IgD-negative memory B cell (primary cell): ENCODE measurements around the gene ADAP2. TPM values are rescaled to one million over a fixed set of nuclear protein-coding genes. Genes with fewer than 3 reads are reported as not detected.
"Not testable (repeated sequence)": the region's sequence is repeated elsewhere in the genome, so short reads cannot be mapped to it uniquely, and the experiment has no call there.

ENCODE experiments used
- H3K27ac Mint-ChIP-seq, 3 donors: one replicate each; pipeline ENCODE4 v1.8.0; 2020 to 2022; ENCODE audit warnings: mild to moderate bottlenecking in 3 of 3, mixed read lengths in 3 of 3, moderate library complexity in 1 of 3
- H3K27me3 Mint-ChIP-seq: one replicate; pipeline ENCODE4 v1.8.0; 2021; ENCODE audit warnings: mixed read lengths
- H3K36me3 Mint-ChIP-seq: one replicate; pipeline ENCODE4 v1.8.0; 2020; ENCODE audit warnings: mild to moderate bottlenecking, mixed read lengths
- H3K4me1 Mint-ChIP-seq, 3 donors: one replicate each; pipeline ENCODE4 v1.8.0; 2020 to 2022; ENCODE audit warnings: mixed read lengths in 3 of 3, mild to moderate bottlenecking in 1 of 3
- H3K4me3 Mint-ChIP-seq, 4 donors: one replicate each; pipeline ENCODE4 v1.8.0; 2020 to 2022; ENCODE audit warnings: mild to moderate bottlenecking in 4 of 4, mixed read lengths in 4 of 4, moderate library complexity in 3 of 4
- H3K9me3 Mint-ChIP-seq, 3 donors: one replicate each; pipeline ENCODE4 v1.8.0; 2020 to 2021; ENCODE audit warnings: mixed read lengths in 3 of 3, mild to moderate bottlenecking in 1 of 3
- polyA plus RNA-seq: library from polyadenylated mRNA; unstranded; fragments of 300-500 nt; fragmentation: Illumina TruSeq; gene quantifications from one replicate; pipeline ENCODE4 v1.2.3, GENCODE V29; 2021

ADAP2 gene
- polyA plus RNA-seq, 1 donor from 2014 or later = 5.0 TPM

- H3K4me1 Mint-ChIP-seq = peaks cover 13 to 16% (median 14%) of the 10 kb centered on the region in 3 donors
- H3K9me3 Mint-ChIP-seq = no peaks in the 10 kb centered on the region
- peak overlapping the region in 1 of 3 donors; percentile 29 for H3K27ac Mint-ChIP-seq
- H3K36me3 Mint-ChIP-seq = peaks cover 2% of the 10 kb centered on the region
- H3K27me3 Mint-ChIP-seq = no peaks in the 10 kb centered on the region
- H3K4me3 Mint-ChIP-seq = peak overlapping the region; percentile 68 to 95 (median 92)
Measured at GRCh38 chr17:30922235-30923030, 688 bp downstream of the ADAP2 start.

- Mint-ChIP-seq H3K36me3 (peaks cover 2% of the 10 kb centered on the region), H3K4me3 (peak overlapping the region in 2 of 4 donors; percentile 28 to 68), H3K9me3 (no peaks in the 10 kb centered on the region), H3K4me1 (peaks cover 13 to 16% (median 14%) of the 10 kb centered on the region in 3 donors), H3K27ac (no peak overlapping the region), H3K27me3 (no peaks in the 10 kb centered on the region)
Measured at GRCh38 chr17:30924341-30924740, 2.6 kb downstream of the ADAP2 start.

- Mint-ChIP-seq H3K27ac (no peak overlapping the region), H3K9me3 (no peaks in the 10 kb centered on the region), H3K36me3 (peaks cover 2% of the 10 kb centered on the region), H3K4me3 (peak overlapping the region in 1 of 4 donors; percentile 56), H3K27me3 (no peaks in the 10 kb centered on the region), H3K4me1 (peaks cover 7 to 10% (median 7%) of the 10 kb centered on the region in 3 donors)
Measured at GRCh38 chr17:30926516-30926915, 4.8 kb downstream of the ADAP2 start.

GRCh38 chr17:30927756-30928155 lies 6.0 kb downstream of the ADAP2 start:
- H3K27ac Mint-ChIP-seq = no peak overlapping the region

GRCh38 chr17:30928584-30928983 lies 6.8 kb downstream of the ADAP2 start:
- no peak overlapping the region for H3K4me3 Mint-ChIP-seq
- H3K27me3 Mint-ChIP-seq = no peaks in the 10 kb centered on the region
- H3K36me3 Mint-ChIP-seq = peaks cover 2% of the 10 kb centered on the region
- no peaks in the 10 kb centered on the region for H3K9me3 Mint-ChIP-seq
- H3K27ac Mint-ChIP-seq = no peak overlapping the region
- peaks cover 0 to 7% (median 3%) of the 10 kb centered on the region in 3 donors for H3K4me1 Mint-ChIP-seq

More at GRCh38 chr17:30927756-30928155, 6.0 kb downstream of the ADAP2 start:
- Mint-ChIP-seq H3K4me1 (peaks cover 2 to 7% (median 5%) of the 10 kb centered on the region in 3 donors), H3K36me3 (peaks cover 2% of the 10 kb centered on the region), H3K4me3 (no peak overlapping the region), H3K9me3 (no peaks in the 10 kb centered on the region), H3K27me3 (no peaks in the 10 kb centered on the region)

- Mint-ChIP-seq H3K36me3 (peaks cover 2% of the 10 kb centered on the region), H3K4me1 (peaks cover 0 to 7% (median 3%) of the 10 kb centered on the region in 3 donors), H3K9me3 (no peaks in the 10 kb centered on the region), H3K27ac (no peak overlapping the region), H3K27me3 (no peaks in the 10 kb centered on the region), H3K4me3 (no peak overlapping the region)
Measured at GRCh38 chr17:30929081-30929633, 7.4 kb downstream of the ADAP2 start.

GRCh38 chr17:30929861-30930260 lies 8.1 kb downstream of the ADAP2 start:
- not testable (repeated sequence) for H3K4me1 Mint-ChIP-seq, H3K27me3 Mint-ChIP-seq, H3K4me3 Mint-ChIP-seq, H3K36me3 Mint-ChIP-seq, H3K27ac Mint-ChIP-seq, H3K9me3 Mint-ChIP-seq

GRCh38 chr17:30930495-30930894 lies 8.8 kb downstream of the ADAP2 start:
- Mint-ChIP-seq H3K4me1 (peaks cover 0 to 7% (median 3%) of the 10 kb centered on the region in 3 donors), H3K36me3 (peaks cover 2% of the 10 kb centered on the region), H3K9me3 (no peaks in the 10 kb centered on the region), H3K4me3 (no peak overlapping the region), H3K27ac (peak overlapping the region in 1 of 3 donors; percentile 19), H3K27me3 (no peaks in the 10 kb centered on the region)

GRCh38 chr17:30931582-30931981 lies 9.8 kb downstream of the ADAP2 start:
- H3K4me1 Mint-ChIP-seq, H3K4me3 Mint-ChIP-seq, H3K27me3 Mint-ChIP-seq, H3K36me3 Mint-ChIP-seq, H3K9me3 Mint-ChIP-seq: not testable (repeated sequence)
- peak overlapping the region in 1 of 3 donors; percentile 31 for H3K27ac Mint-ChIP-seq

GRCh38 chr17:30933966-30934365 lies 12.2 kb downstream of the ADAP2 start:
- no peaks in the 10 kb centered on the region for H3K27me3 Mint-ChIP-seq
- no peak overlapping the region for H3K4me3 Mint-ChIP-seq
- H3K9me3 Mint-ChIP-seq = no peaks in the 10 kb centered on the region
- H3K36me3 Mint-ChIP-seq = peaks cover 6% of the 10 kb centered on the region
- peaks cover 0 to 5% (median 4%) of the 10 kb centered on the region in 3 donors for H3K4me1 Mint-ChIP-seq
- H3K27ac Mint-ChIP-seq = no peak overlapping the region

- Mint-ChIP-seq H3K36me3 (peaks cover 12% of the 10 kb centered on the region), H3K27me3 (no peaks in the 10 kb centered on the region), H3K4me1 (peaks cover 3 to 22% (median 11%) of the 10 kb centered on the region in 3 donors), H3K4me3 (peak overlapping the region; percentile 67 to 91 (median 85)), H3K27ac (peak overlapping the region; percentile 94 to 98 (median 94)), H3K9me3 (no peaks in the 10 kb centered on the region)
Measured at GRCh38 chr17:30939051-30939689, 17.4 kb downstream of the ADAP2 start.

GRCh38 chr17:30942308-30943079 lies 20.7 kb downstream of the ADAP2 start:
- no peaks in the 10 kb centered on the region for H3K27me3 Mint-ChIP-seq
- peaks cover 3 to 22% (median 11%) of the 10 kb centered on the region in 3 donors for H3K4me1 Mint-ChIP-seq
- no peaks in the 10 kb centered on the region for H3K9me3 Mint-ChIP-seq
- H3K27ac Mint-ChIP-seq = no peak overlapping the region
- no peak overlapping the region for H3K4me3 Mint-ChIP-seq
- H3K36me3 Mint-ChIP-seq = peaks cover 6% of the 10 kb centered on the region

- H3K4me3 Mint-ChIP-seq = no peak overlapping the region
- no peak overlapping the region for H3K27ac Mint-ChIP-seq
Measured at GRCh38 chr17:30947796-30948195, 26.1 kb downstream of the ADAP2 start.

GRCh38 chr17:30950189-30950588 lies 28.4 kb downstream of the ADAP2 start:
- Mint-ChIP-seq H3K9me3 (no peaks in the 10 kb centered on the region), H3K27me3 (no peaks in the 10 kb centered on the region), H3K27ac (no peak overlapping the region), H3K36me3 (no peaks in the 10 kb centered on the region), H3K4me1 (peaks cover 24 to 30% (median 25%) of the 10 kb centered on the region in 3 donors), H3K4me3 (no peak overlapping the region)

More at GRCh38 chr17:30947796-30948195, 26.1 kb downstream of the ADAP2 start:
- Mint-ChIP-seq H3K36me3 (no peaks in the 10 kb centered on the region), H3K4me1 (peaks cover 9 to 10% (median 9%) of the 10 kb centered on the region in 3 donors), H3K27me3 (no peaks in the 10 kb centered on the region), H3K9me3 (no peaks in the 10 kb centered on the region)
